MCF 10A (cell line): ENCODE results near the gene ACADL. TPM values are rescaled to one million over a fixed set of nuclear protein-coding genes. Genes with fewer than 3 reads are reported as not detected.
A peak's percentile ranks its signal among the peaks of the same experiment; 100 is the strongest.

Source experiments
- Bru-seq: library from RNA; stranded (reverse); fragments of 400-500 nt; gene quantifications from one replicate; lab custom pipeline; 2021; lab: Mats Ljungman, UMichigan
- BruChase-seq, 2 experiments: library from RNA; stranded (reverse); fragments of 400-500 nt; gene quantifications; one replicate each; lab custom pipeline; 2021; lab: Mats Ljungman, UMichigan
- BruUV-seq: library from RNA; stranded (reverse); fragments of 400-500 nt; replicated peaks from 2 replicates; lab custom pipeline; 2021; lab: Mats Ljungman, UMichigan
- CTCF ChIA-PET: fragments of 300-600 bp; sonication (Branson Sonifier 250); formaldehyde crosslinking; extraction: SDS; loops from one replicate; lab custom pipeline; 2021; ENCODE audit warnings: antibody characterized with exemption, inconsistent platforms; lab: Yijun Ruan, JAX
- POLR2A ChIA-PET: fragments of 300-600, 350-650 bp; sonication (Branson Sonifier 250); formaldehyde crosslinking; extraction: SDS; loops from one replicate; lab custom pipeline; 2020; ENCODE audit warnings: antibody characterized with exemption, inconsistent platforms; lab: Yijun Ruan, JAX
- DNase-seq: peaks from one replicate; pipeline ENCODE4 v3.0.0-alpha.2; 2018; ENCODE audit not compliant: unreplicated experiment
- H3K27ac Mint-ChIP-seq: one replicate; pipeline ENCODE4 v1.8.0; 2022; ENCODE audit warnings: mild to moderate bottlenecking, low read depth, mixed read lengths; ENCODE audit not compliant: unreplicated experiment
- H3K27me3 Mint-ChIP-seq: one replicate; pipeline ENCODE4 v1.8.0; 2022; ENCODE audit warnings: mixed read lengths; ENCODE audit not compliant: insufficient read depth, unreplicated experiment
- H3K36me3 Mint-ChIP-seq: one replicate; pipeline ENCODE4 v1.8.0; 2022; ENCODE audit warnings: mild to moderate bottlenecking, moderate library complexity, mixed read lengths; ENCODE audit not compliant: insufficient read depth, unreplicated experiment
- H3K4me1 Mint-ChIP-seq: one replicate; pipeline ENCODE4 v1.8.0; 2022; ENCODE audit warnings: mixed read lengths; ENCODE audit not compliant: insufficient read depth, unreplicated experiment
- H3K4me3 Mint-ChIP-seq: one replicate; pipeline ENCODE4 v1.8.0; 2022; ENCODE audit warnings: mild to moderate bottlenecking, moderate library complexity, mixed read lengths; ENCODE audit not compliant: unreplicated experiment
- H3K9me3 Mint-ChIP-seq: one replicate; pipeline ENCODE4 v1.8.0; 2022; ENCODE audit warnings: mixed read lengths; ENCODE audit not compliant: unreplicated experiment
- CTCF ChIP-seq: fragments of 200-600 bp; IDR thresholded peaks from one replicate; pipeline ENCODE4 v1.8.0; 2022; ENCODE audit warnings: antibody characterized with exemption, mild to moderate bottlenecking; ENCODE audit not compliant: unreplicated experiment
- intact Hi-C: fragments of 100-400 bp; cut with micrococcal nuclease; formaldehyde crosslinking; loops from 2 replicates; pipeline ENCODE4 v1.14.1; 2022
- long read RNA-seq: library from polyadenylated mRNA; stranded (forward); transcript quantifications from one replicate; pipeline ENCODE4 v2.0.0, GENCODE V29; 2022
- total RNA-seq: library from RNA; stranded (reverse); gene quantifications from 2 replicates; pipeline ENCODE4 v1.2.3, GENCODE V29; 2022

ACADL gene
- total RNA-seq (not detected in 2 replicates), Bru-seq, nascent RNA (not detected), BruChase-seq, experiment 1, labeled RNA remaining after a 6-hour chase (not detected), BruChase-seq, experiment 2, labeled RNA remaining after a 2-hour chase (not detected)
- long read RNA-seq, result 0 reads

DNA sequence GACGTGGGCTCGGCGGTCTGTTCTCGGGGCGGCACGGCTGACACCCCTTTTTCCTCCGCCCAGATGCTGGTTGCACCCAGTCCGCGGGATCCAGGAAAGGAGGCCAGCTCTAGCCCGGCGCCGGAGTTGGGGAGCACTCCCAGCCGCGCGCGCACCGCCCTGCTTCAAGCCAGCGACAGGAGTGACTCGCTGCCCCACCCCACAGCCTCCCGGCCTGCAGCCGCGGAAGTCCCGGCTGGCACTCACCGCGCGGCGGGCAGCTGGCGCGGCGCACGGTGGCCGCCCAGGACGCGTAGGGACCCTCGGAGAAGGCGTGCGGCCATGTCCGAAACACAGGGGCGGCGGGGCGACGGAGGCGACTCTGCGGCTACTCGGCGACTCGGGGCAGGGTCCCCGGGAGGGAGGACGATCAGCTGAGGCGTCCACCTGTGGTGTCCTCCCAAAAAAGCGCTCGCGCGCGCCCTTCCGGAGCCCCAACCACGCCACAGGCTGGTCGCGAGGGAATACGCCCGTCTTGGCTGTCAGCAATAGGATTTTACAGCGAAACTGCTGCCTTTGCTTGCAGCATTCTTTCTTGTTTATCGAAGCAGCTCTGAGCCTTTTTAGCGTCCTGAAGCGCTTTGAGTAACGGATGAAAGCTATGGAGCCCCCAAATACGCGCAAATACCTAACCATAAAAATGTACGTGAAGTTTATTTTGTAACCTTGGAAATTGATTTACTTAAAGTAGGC is at the start of gene ACADL:
Gene ACADL (minus strand): TSS at position 507 of the 732 bp plus-strand sequence. CDS start 184 bp downstream, at position 323.
- POLR2A ChIA-PET, result no interaction called here
- H3K27me3 Mint-ChIP-seq, result no peaks in the 10 kb centered on the region

DNA sequence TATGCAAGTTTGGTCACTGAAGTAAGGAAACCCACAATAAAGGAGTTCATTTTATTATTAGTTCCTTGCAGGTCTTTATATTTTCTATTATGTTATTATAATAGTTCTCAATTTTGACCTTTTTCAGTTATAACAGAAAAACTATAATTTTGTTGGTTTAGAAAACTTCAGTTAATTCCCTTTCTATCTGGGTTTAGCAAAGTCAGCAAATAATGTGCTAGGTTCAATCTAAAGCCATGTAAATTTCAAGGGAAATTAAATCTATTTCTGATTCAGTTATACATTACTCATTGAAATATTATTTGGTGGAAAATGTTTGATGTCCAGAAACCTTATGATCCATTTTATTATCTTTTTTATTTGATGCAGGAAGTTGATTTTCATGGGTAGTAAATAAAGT is 46.1 kb upstream of the ACADL start:
- no peak for TF ChIP-seq CTCF
- intact Hi-C loops, result no loop called here
- Mint-ChIP-seq H3K9me3 (no peaks in the 10 kb centered on the region), H3K4me1 (no peaks in the 10 kb centered on the region), H3K27ac (no peak overlapping the region), H3K36me3 (no peaks in the 10 kb centered on the region), H3K4me3 (no peak overlapping the region), H3K27me3 (peaks cover 51% of the 10 kb centered on the region)
- DNase-seq, result no peak
- POLR2A ChIA-PET, result no interaction called here
- CTCF ChIA-PET, result no interaction called here
- no TSS peak for BruUV-seq

More for the DNA sequence above, at the start of gene ACADL:
- Mint-ChIP-seq H3K36me3 (no peaks in the 10 kb centered on the region), H3K4me3 (no peak within 1 kb of the TSS), H3K4me1 (peaks cover 10% of the 10 kb centered on the region), H3K27ac (peak within 1 kb of the TSS; percentile 51), H3K9me3 (no peaks in the 10 kb centered on the region)
- intact Hi-C loops, result no loop called here
- CTCF ChIA-PET, result interaction anchor here (0.6 to 0.7 kb wide), 2 partner anchors 50 to 605 kb away, joined by 3 read pairs; no protein-coding TSS in a partner anchor
- no peak for DNase-seq
- no peak for TF ChIP-seq CTCF
- no TSS peak for BruUV-seq

- H3K27me3 Mint-ChIP-seq, result peaks cover 42% of the 10 kb centered on the region
These were observed 43.9 kb upstream of the ACADL start for GRCh38 chr2:210269148-210269547.

More at GRCh38 chr2:210269148-210269547, 43.9 kb upstream of the ACADL start:
- H3K4me3 Mint-ChIP-seq, result no peak overlapping the region
- no peaks in the 10 kb centered on the region for H3K4me1 Mint-ChIP-seq
- no peak for TF ChIP-seq CTCF
- DNase-seq, result no peak
- no peak overlapping the region for H3K27ac Mint-ChIP-seq
- ChIA-PET CTCF (no interaction called here), POLR2A (no interaction called here)
- BruUV-seq, result no TSS peak
- no peaks in the 10 kb centered on the region for H3K9me3 Mint-ChIP-seq
- no peaks in the 10 kb centered on the region for H3K36me3 Mint-ChIP-seq
- intact Hi-C loops, result no loop called here
